NT2/D1 (cell line): ENCODE results near the gene PUDP.

ENCODE experiments used
- SUZ12 ChIP-seq: IDR thresholded peaks from 2 replicates; pipeline ENCODE4 v1.6.1; 2011; ENCODE audit not compliant: insufficient read length, insufficient read depth; ENCODE audit errors: extremely low read depth
- YY1 ChIP-seq: IDR thresholded peaks from 2 replicates; pipeline ENCODE4 v1.6.1; 2011; ENCODE audit not compliant: insufficient read length, insufficient read depth
- ZNF274 ChIP-seq: IDR thresholded peaks from 2 replicates; pipeline ENCODE4 v1.6.1; 2011; ENCODE audit warnings: mild to moderate bottlenecking, low read depth, low read length

GRCh38 chrX:7155163-7155562 is 7.2 kb upstream of the PUDP start:
- TF ChIP-seq SUZ12 (no peak), ZNF274 (no peak), YY1 (no peak)
